Heart left ventricle (tissue), 13 donors: ENCODE results near the gene KLF2.

Experiments used
- CTCF ChIP-seq, 12 donors: fragments of 200-600 bp; sonication (generic) in 4 of 12; IDR thresholded peaks; one replicate each; pipeline versions ENCODE4 v1.5.0 to v1.8.0; 2018 to 2022; ENCODE audit warnings: antibody characterized with exemption in 12 of 12, mild to moderate bottlenecking in 5 of 12
- POLR2A ChIP-seq, 2 donors: fragments of 450-650 bp; IDR thresholded peaks; one replicate each; pipeline ENCODE4 v1.6.1; 2017; ENCODE audit warnings: antibody characterized with exemption in 2 of 2, mild to moderate bottlenecking in 2 of 2, moderate library complexity in 2 of 2
- donor health status: ischemic (EF 13 %, LVEDD 7.1; RV severe dilation, severe dysfunction).
- donor health status: DM: no; HTN: yes; CAD: no.
- donor health status: DM: no; HTN: no; CAD: no.
- donor health status: ischemic (EF 25% LVEDD 6.9; RV normal size, moderate dysfunction).
- donor health status: ischemic (EF 25% LVEDD 5.7; RV mildly dilated, moderate dysfunction).
- donor health status: ischemic (EF 35%, LVEDD 5.7; RV mildly dilated, moderate dysfunction).
- donor health status: nonischemic (EF 11% LVEDD 7.7; RV severe dilation, severe dysfunction).
- donor health status: DM: yes; HTN: yes; CAD: no.
- donor health status: PGD.
- donor health status: ischemic (EF 29% LVEDD 5.4; RV normal size, mild dysfunction).
- donor health status: nonischemic (EF 23%, LVEDD 6.1; RV moderate dilation, normal function).

GRCh38 chr19:16369664-16370576 is 45.3 kb downstream of the KLF2 start:
- TF ChIP-seq CTCF (IDR thresholded peaks at IDR 0.05) (no peak), POLR2A (IDR thresholded peaks at IDR 0.05) (no peak)
